DOHH2 (cell line): ENCODE data around the gene TEX264.

Experiments
- CTCF ChIP-seq: fragments of 200-600 bp; sonication (generic); IDR thresholded peaks from one replicate; pipeline ENCODE4 v1.5.1; 2014; ENCODE audit warnings: antibody characterized with exemption, mild to moderate bottlenecking, low read depth, low read length; ENCODE audit not compliant: poor library complexity, severe bottlenecking
- EZH2phosphoT487 ChIP-seq: fragments of 200-600 bp; sonication (generic); IDR thresholded peaks from 2 replicates; pipeline ENCODE4 v1.6.1; 2017; ENCODE audit warnings: borderline replicate concordance, mild to moderate bottlenecking, antibody characterized with exemption, low read length, moderate library complexity, mixed read lengths

DNA sequence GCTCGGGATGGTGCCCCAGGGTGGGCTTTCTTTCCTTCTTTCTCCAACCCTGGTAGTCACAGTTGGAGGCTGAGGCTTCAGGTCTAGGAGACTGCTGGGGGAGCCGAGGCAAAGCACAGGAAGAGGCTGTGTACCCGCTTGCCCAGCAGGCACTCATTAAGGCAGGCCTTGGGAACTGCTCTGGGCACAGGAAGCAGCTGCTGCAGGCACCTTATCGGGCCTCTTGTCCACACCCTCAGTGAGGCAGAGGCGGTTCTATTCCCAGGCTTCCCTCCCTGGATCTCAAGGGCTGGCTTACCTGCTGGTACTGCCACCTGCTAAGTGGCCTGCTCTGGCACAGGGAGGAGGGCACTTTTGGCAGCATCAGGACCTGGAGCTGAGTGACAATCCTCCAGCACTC, 20.0 kb downstream of the TEX264 start:
- TF ChIP-seq CTCF (no peak), EZH2phosphoT487 (no peak)
